ENCODE results near the gene TMC7. TPM values are rescaled to one million over a fixed set of nuclear protein-coding genes. Genes with fewer than 3 reads are reported as not detected.

The TMC7 gene
- total RNA-seq, 1 experiment from 2014 or later: 5.2 TPM

DNA sequence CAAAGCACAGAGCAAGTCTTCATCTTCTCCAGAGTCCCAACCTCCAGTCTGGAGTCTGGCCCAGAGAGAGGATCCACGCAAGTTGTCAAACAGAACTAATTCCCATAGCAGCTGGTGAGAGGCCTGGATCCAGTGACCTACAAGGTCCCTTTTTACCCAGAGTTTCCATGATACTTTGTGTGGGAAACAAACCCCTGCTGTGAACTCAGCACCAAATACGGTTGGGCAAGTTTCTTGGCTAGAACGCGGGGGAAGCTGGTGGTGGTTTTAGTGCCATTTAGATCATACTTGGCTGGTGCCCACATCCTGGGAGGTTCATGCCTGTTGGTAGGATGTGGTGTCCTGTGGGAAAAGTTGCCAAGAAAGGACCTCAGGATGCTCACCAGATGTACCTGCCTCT is 18.1 kb downstream of the TMC7 start:
- Histone ChIP-seq H3K9me3 (ENCODE audit: control insufficient read depth in 1 of 2, insufficient read depth in 1 of 2, low read depth in 1 of 2, low read length in 2 of 2) (no peaks in the 10 kb centered on the region), H3K4me1 (ENCODE audit: control insufficient read depth in 1 of 2, insufficient read depth in 2 of 2, low read length in 2 of 2) (peaks cover 24 to 50% of the 10 kb centered on the region in 2 experiments), H3K79me2 (ENCODE audit: insufficient read depth, low read length) (no peaks in the 10 kb centered on the region), H4K20me1 (ENCODE audit: insufficient read depth) (no peaks in the 10 kb centered on the region), H3K27me3 (ENCODE audit: insufficient read depth, low read length) (no peaks in the 10 kb centered on the region), H3K27ac (ENCODE audit: low read depth, low read length) (no peak overlapping the region), H3K36me3 (ENCODE audit: control insufficient read depth in 1 of 2, insufficient read depth in 2 of 2, low read length in 2 of 2) (no peaks in the 10 kb centered on the region), H3K9me2 (ENCODE audit: insufficient read depth) (no peaks in the 10 kb centered on the region), H2AFZ (ENCODE audit: low read depth, low read length, poor library complexity, severe bottlenecking) (no peak overlapping the region), H3K4me3 (replicated peaks in 1 of 2; ENCODE audit: low read depth in 1 of 2, low read length in 2 of 2) (no peak overlapping the region), H3K4me2 (ENCODE audit: low read length) (no peak overlapping the region), H3K9ac (ENCODE audit: low read length) (no peak overlapping the region)
- intact Hi-C loops (cut with micrococcal nuclease): no loop called here
- RAD21 ChIA-PET (ENCODE audit: low non-redundant PET in 1 of 2, low total read pairs in 2 of 2, uncharacterized antibody in 2 of 2, unreplicated experiment in 2 of 2): no interaction called here
- no TSS peak for BruUV-seq (replicated peaks)
- TF ChIP-seq REST (IDR thresholded peaks at IDR 0.05; ENCODE audit: low read depth): no peak
- TF ChIP-seq CBX3 (IDR thresholded peaks at IDR 0.05; ENCODE audit: low read depth): no peak
- no peak for TF ChIP-seq YY1 (IDR thresholded peaks at IDR 0.05; ENCODE audit: extremely low read depth, insufficient replicate concordance, low read depth, low read length)
- TF ChIP-seq POLR2A (IDR thresholded peaks at IDR 0.05; ENCODE audit: borderline replicate concordance, extremely low read depth, insufficient read depth, insufficient read length): no peak
- TF ChIP-seq SIN3A (IDR thresholded peaks at IDR 0.05; ENCODE audit: low read depth): no peak
- POLR2A ChIA-PET: no interaction called here
- ATAC-seq (no peak), DNase-seq (ENCODE audit: low read depth, low spot score) (no peak)
- CTCF ChIA-PET: no interaction called here

DNA sequence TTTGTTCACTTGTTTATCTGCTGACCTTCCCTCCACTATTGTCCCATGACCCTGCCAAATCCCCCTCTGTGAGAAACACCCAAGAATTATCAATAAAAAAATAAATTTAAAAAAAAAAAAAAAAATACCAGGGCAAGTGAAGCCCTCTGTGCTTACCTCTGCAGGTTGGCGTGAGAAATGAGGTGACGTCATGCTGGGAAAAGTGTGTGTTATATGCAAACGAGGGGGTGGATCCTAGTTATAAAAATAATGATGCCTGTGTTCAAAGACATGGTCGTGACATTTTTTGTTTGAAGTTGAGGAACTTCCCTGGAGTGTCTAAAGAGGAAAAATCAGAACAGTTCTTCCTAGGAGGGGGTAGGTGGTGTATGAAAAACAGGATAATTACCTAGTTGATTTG is 20.2 kb downstream of the TMC7 start:
- no peaks in the 10 kb centered on the region for H3K36me3 ChIP-seq (ENCODE audit: control insufficient read depth in 1 of 2, insufficient read depth in 2 of 2, low read length in 2 of 2)
- DNase-seq (ENCODE audit: low read depth, low spot score): no peak
- ATAC-seq: no peak
- no peaks in the 10 kb centered on the region for H3K79me2 ChIP-seq (ENCODE audit: insufficient read depth, low read length)
- peaks cover 12 to 33% of the 10 kb centered on the region in 2 experiments for H3K4me1 ChIP-seq (ENCODE audit: control insufficient read depth in 1 of 2, insufficient read depth in 2 of 2, low read length in 2 of 2)
- no TSS peak for BruUV-seq (replicated peaks)
- ChIA-PET POLR2A (no interaction called here), CTCF (no interaction called here), RAD21 (ENCODE audit: low non-redundant PET in 1 of 2, low total read pairs in 2 of 2, uncharacterized antibody in 2 of 2, unreplicated experiment in 2 of 2) (no interaction called here)
- no peak overlapping the region for H3K9ac ChIP-seq (ENCODE audit: low read length)
- H3K9me3 ChIP-seq (ENCODE audit: control insufficient read depth in 1 of 2, insufficient read depth in 1 of 2, low read depth in 1 of 2, low read length in 2 of 2): no peaks in the 10 kb centered on the region
- no peaks in the 10 kb centered on the region for H3K9me2 ChIP-seq (ENCODE audit: insufficient read depth)
- no peak overlapping the region for H3K4me2 ChIP-seq (ENCODE audit: low read length)
- H2AFZ ChIP-seq (ENCODE audit: low read depth, low read length, poor library complexity, severe bottlenecking): no peak overlapping the region
- H4K20me1 ChIP-seq (ENCODE audit: insufficient read depth): no peaks in the 10 kb centered on the region
- no peak overlapping the region for H3K27ac ChIP-seq (ENCODE audit: low read depth, low read length)
- no peak overlapping the region for H3K4me3 ChIP-seq (replicated peaks in 1 of 2; ENCODE audit: low read depth in 1 of 2, low read length in 2 of 2)
- intact Hi-C loops (cut with micrococcal nuclease): no loop called here
- H3K27me3 ChIP-seq (ENCODE audit: insufficient read depth, low read length): no peaks in the 10 kb centered on the region
- no peak for TF ChIP-seq ELF1 (IDR thresholded peaks at IDR 0.05; ENCODE audit: borderline replicate concordance, low read depth)
- TF ChIP-seq ZNF274 (IDR thresholded peaks at IDR 0.05; ENCODE audit: low read depth, low read length): no peak
- TF ChIP-seq ZBTB33 (IDR thresholded peaks at IDR 0.05; ENCODE audit: extremely low read depth, insufficient replicate concordance, low read length): no peak
- TF ChIP-seq CBX3 (IDR thresholded peaks at IDR 0.05; ENCODE audit: low read depth): no peak
- no peak for TF ChIP-seq CEBPB (IDR thresholded peaks at IDR 0.05; ENCODE audit: low read depth)
- TF ChIP-seq CTCF (IDR thresholded peaks at IDR 0.05 in 2 of 3, conservative IDR thresholded peaks at IDR 0.05 in 1 of 3; ENCODE audit: borderline replicate concordance in 1 of 3, insufficient read depth in 1 of 3, low read depth in 2 of 3, low read length in 2 of 3): no peak
- TF ChIP-seq YY1 (IDR thresholded peaks at IDR 0.05; ENCODE audit: extremely low read depth, insufficient replicate concordance, low read depth, low read length): no peak
- no peak for TF ChIP-seq EGR1 (IDR thresholded peaks at IDR 0.05; ENCODE audit: low read depth)
- no peak for TF ChIP-seq SRF (IDR thresholded peaks at IDR 0.05; ENCODE audit: low read depth)
- TF ChIP-seq EZH2phosphoT487 (IDR thresholded peaks at IDR 0.05; ENCODE audit: borderline replicate concordance): no peak
